GM08714 (cell line): ENCODE data around the gene FRMD4B.

Source experiments
- H3K4me3 ChIP-seq: fragments of 200-500 bp; sonication (Bioruptor generic); 2 replicates; pipeline ENCODE4 v1.5.1; 2014; ENCODE audit warnings: mild to moderate bottlenecking, low read length, inconsistent platforms
- ZNF274 ChIP-seq: IDR thresholded peaks from 2 replicates; pipeline ENCODE4 v1.6.1; 2012; ENCODE audit warnings: mild to moderate bottlenecking, low read depth, low read length

FRMD4B gene

DNA sequence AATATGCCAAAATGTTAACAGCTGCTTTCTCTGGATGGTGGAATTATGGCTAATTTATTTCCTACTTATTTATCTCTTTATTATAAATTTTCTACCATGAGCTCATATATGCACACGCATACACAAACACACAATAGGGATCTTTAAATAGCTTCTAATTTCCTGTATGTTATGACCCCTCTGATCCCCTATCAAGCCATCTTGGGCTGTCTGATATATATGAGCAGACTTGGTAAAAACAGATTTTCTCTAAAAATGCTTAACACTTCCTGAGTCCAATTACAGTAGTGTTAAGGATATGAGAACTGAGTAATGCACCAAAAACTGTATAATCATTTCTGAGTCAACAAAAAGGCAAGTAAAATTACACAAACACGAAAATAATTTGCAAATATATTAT, 211.4 kb downstream of the FRMD4B start:
- no peak for TF ChIP-seq ZNF274
- no peak overlapping the region for H3K4me3 ChIP-seq

DNA sequence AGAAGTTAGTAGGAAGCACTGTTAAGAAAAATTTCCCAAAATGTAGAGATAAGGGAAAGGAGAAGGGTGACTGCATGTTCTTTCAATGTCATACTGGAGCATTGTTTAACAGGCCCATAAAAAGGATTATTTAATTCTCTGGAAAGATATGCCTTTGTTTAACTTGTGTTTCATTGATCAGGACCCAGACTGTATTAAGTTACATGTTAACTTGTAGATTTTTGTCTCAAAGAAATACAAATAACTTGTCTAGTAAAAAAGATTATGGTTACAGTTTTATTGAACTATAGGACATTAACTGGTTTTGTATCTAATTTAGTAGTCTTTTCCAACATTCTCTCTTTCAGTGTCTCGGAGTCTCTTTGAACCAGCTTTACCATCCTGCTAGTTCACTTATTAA, 213.8 kb downstream of the FRMD4B start:
- H3K4me3 ChIP-seq: no peak overlapping the region
- TF ChIP-seq ZNF274: no peak

DNA sequence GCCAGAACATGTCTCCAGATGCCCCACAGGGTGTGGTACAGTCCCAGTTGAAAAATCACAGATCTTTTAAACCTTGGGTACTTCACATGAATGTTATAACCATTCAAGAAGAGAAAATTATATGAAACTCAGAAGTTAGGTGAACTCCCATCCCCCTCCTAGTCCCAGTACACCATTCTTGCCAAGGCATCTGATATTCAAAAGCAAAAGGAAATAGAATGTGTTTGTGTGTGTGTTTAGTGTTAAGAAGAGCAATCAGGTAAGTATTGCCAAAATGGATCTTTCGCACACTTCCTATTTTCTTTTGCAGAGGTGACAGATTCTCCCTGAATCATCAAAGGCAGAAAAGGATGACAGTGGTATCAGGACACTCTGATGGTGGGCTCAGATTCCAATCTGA, 219.4 kb downstream of the FRMD4B start:
- H3K4me3 ChIP-seq: no peak overlapping the region
- no peak for TF ChIP-seq ZNF274

DNA sequence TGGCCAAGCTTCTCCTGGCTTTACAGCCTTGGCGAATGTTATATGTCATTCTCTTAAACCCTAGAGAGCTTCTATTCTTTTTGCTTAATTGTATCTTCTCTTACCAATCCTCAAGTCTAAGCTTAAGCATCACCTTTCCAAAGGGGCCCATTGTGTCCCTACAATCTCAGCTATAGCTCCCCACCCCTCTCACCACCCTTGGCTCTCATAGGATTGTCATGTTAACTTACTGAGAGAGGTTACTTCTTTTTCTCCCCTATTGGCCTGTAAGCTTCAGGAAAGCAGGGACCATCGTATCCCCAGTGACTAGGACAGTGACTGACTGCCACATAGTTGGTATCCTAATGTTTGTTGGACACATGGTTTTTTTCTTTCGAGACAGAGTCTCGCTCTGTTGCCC, 220.1 kb downstream of the FRMD4B start:
- no peak for TF ChIP-seq ZNF274
- no peak overlapping the region for H3K4me3 ChIP-seq

DNA sequence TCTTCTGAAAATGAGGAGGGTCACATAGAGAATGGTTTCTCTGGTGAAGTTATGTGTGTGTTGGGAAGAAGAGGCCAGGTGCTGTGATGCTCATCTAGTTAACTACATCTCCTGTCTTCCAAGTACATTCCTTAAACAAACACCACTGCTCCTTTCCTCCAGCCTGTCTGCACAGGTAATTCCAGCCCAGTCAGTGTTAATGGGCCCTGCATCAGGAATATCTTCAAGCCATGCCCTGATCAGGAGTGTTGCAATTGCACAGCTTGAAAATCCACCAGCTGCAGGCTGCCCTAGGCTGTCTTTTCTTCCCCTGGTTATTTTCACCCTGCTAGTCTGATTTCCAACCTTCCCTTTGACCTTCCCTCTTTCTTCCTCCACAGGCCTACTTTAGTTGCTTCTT, 221.6 kb downstream of the FRMD4B start:
- no peak overlapping the region for H3K4me3 ChIP-seq
- TF ChIP-seq ZNF274: no peak

DNA sequence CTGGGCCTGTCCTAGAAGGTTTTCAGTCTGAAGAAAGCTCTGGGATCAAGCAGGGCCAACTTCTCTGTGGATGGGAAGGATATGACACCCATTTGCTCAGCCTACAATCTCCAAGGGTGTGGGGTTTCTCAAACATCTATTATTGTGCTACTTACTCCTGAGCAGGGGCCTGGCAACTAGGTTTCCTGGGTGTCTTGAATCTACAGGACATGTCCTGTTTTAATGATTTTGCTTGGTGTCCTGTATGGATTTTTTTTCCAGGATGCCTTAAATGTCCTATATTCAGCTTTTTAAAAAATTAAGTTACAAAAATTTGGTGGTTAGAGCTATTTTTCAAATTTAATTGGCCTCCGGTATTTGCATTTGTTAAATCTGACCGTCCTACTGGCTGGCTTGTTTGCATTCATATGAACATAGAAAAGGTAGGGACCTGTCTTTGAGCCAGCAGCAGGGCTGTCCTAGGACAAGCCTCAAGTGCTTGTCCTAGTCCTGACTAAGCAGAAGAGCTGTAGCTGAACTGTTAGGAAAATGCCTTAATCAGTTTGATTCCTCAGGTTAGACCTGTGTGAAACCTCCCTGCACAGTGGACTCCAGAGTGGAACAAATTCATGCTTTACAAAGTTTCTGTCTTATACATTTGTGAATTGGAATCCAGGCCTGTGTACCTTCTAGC, 223.4 kb downstream of the FRMD4B start:
- no peak for TF ChIP-seq ZNF274
- H3K4me3 ChIP-seq: no peak overlapping the region

DNA sequence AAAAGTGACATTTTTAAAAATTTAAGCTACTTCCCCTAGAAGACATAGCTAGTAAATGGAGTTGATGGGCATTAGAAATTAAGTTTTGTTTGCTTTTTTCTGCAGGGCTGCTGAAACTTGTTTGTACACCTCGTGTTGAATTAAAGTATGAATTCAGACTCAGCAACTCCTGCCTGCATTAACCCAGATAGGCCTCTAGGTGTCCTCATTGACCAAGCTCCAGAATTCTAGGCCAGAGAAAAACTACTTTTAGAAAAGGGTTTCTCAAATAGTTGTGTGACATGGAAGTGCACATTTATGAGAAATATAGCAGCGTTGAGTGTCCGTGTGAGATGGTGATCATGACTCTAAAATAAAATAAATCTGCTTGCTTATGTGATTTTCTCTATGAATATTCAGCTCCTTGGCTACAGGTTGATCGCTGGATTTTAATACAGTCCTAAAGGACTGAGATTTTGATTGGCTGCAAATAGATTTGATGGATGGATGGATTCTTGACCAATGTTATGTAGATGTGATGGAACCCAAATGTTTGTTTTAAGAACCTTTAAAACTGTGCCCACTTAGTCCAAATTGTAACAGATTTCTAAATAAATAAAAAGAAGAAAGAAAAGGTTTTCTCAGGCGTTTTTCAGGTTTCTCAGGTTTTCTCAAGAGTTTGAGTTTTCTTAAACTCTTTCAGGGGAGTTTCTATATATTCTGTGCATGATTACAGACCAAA, 224.1 kb downstream of the FRMD4B start:
- H3K4me3 ChIP-seq: no peak overlapping the region
- no peak for TF ChIP-seq ZNF274

DNA sequence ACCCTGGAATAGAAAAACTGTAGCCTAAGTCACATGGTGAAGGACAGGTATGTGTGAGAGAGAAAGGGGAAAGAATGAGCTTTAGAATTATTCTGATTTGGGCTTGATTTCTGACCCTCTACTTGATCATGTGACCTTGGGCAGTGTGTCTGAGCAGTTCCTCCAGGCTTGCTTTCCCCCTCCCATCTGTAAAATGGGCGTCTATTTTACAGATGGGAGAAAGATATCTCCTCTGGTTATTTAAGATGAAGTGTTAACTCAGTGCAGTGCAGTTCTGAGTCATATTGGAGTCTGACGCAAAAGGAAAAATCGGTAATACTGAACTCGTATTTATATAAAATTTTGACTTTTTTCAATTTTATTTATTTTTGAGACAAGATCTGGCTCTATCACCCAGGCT, 225.4 kb downstream of the FRMD4B start:
- no peak for TF ChIP-seq ZNF274
- no peak overlapping the region for H3K4me3 ChIP-seq

DNA sequence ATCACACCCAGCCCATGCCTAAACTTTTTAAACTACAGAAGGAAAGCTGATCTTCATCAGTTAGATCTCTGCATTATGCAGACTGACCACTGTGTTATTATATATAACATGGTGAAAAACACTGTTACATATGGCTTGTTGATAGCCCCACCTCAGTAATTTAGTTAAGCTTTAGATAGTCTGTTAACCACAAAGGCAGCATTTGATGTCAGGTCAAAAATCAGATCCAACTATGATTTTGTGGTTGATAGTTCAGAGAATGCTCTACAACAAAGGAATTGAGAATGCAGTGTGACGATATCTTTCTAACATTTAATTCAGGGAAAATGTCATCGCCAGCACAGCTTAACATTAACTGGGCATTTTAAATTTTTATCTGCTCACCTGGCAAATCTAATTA, 225.8 kb downstream of the FRMD4B start:
- H3K4me3 ChIP-seq: no peak overlapping the region
- no peak for TF ChIP-seq ZNF274

DNA sequence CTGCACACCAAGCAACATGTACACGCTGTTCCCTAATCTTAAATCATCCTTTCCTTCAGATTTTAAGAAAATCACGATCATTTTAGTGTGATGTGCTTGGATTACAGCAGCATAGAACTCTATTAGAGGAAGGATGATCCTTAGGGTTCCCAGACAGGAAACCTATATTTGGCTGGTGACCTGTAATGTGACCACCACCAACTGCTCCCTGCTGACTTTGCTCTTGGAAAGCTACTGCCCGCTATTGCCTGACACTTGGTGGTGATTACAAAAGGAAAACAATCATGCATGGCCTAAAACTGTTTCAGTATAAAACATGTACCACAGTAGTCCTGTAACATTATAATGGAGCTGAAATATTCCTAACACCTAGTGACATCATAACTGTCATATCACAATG, 236.3 kb downstream of the FRMD4B start:
- no peak for TF ChIP-seq ZNF274
- H3K4me3 ChIP-seq: no peak overlapping the region

DNA sequence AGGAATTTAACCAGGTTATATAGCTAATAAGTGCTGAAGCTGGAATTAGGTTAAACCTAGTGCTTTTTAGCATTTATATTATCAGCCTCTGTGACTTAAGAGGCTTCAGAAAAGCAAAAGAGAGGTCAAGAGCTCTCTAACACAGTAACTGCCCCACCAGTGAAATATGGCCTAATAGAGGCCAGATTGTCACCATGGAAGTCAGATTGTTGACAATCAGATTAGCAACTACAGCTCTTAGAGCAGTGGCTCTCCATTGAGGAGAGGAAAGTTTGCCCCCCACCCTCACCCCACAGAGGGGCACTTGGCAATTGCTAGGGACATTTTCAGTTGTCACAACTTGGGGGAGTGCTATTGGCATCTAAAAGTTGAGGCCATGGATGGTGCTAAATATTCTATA, 240.2 kb downstream of the FRMD4B start:
- no peak for TF ChIP-seq ZNF274
- no peak overlapping the region for H3K4me3 ChIP-seq

DNA sequence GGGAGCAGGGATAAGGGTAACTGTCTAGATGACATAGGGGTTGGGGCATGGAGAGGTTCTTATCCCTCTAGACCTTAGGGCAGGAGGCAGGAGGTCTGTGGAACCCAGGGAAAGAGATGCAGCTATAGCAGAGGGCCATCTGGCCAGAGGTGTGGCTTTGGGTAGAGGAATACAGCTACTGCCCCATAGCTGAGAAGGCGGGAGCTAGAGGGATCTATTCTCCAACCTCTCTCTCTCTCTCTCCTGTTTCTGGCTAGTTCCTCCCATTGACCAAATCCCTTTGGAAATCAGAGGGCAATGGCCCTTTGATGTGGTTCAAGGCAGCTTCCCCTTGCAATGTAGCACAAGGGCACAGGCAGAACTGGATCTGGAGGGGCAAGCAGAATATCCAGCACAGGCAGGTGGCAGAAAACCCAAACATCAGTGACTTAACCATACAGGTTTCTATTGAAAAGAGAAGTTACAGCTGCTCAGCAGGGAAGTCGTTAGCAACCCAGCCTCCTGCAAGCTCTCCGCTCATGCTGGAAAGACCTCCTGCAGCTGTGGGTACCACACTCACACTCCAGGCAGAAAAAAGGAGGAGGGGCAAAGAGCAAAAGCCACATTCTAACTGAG, 241.2 kb downstream of the FRMD4B start:
- H3K4me3 ChIP-seq: no peak overlapping the region
- no peak for TF ChIP-seq ZNF274

DNA sequence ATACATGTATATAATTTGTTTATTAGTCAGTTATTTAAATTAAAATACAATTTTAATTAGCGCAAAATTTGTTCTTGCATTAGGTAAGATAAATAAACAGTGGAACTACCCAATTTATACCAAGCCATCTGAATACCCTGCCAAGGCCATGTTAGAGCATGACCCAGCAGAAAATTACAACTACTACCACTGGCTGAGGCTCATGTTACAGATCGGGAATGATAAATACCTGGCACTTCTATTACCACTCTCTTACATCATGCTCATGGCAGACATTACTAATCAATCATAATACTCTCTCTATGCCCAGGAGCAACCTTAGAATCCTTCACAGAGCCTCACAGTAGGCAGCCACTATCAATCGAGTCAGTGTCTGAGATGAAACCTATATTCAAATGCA, 242.3 kb downstream of the FRMD4B start:
- TF ChIP-seq ZNF274: no peak
- H3K4me3 ChIP-seq: no peak overlapping the region

DNA sequence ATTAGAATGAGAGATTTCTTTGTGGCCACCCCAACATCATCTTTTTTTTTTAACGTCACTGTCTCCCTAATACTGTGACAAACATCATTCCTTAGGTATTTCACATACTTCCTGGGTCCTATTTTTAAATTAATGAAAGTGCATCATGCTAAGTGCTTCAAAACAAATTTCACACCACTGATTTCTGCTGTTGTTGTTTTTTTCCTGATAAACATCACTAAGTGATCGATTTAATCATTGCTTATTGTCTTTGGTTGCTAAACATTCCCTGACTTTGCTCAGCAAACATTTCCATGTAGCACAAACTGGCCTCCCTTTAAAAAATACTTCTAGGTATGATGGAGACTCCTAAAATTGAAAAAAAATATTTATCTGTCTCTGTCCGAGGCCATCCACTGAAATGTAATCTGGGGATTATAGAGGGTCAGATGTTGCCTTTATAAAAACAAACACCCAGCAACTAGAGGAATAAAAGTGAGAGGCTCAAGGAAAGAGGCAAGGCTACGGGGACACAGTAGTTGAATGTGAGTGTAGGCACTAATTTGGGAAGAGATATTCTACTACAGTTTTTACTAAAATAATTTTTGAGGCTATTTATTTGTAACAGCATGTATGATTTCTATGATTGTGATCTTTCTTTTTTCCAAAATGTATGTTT, 243.0 kb downstream of the FRMD4B start:
- TF ChIP-seq ZNF274: no peak
- no peak overlapping the region for H3K4me3 ChIP-seq

DNA sequence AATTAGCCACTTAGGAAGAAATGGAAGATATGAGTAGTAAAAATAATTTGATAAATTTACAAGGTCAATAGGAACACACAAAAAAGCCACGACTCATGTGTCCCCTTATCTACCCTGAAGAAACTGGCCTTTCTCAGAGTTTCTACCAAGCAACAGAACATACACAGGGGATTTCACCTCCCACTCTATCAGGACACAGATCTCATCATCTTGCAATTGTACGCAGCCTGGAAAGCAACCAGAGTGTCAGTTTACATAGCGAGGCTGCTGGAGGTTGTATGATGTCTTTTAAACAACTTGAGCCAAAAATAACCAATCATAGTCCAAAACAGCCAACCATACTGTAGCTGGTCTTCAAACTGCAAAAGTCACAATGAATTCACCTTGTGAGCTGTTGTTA, 243.8 kb downstream of the FRMD4B start:
- no peak for TF ChIP-seq ZNF274
- H3K4me3 ChIP-seq: no peak overlapping the region

DNA sequence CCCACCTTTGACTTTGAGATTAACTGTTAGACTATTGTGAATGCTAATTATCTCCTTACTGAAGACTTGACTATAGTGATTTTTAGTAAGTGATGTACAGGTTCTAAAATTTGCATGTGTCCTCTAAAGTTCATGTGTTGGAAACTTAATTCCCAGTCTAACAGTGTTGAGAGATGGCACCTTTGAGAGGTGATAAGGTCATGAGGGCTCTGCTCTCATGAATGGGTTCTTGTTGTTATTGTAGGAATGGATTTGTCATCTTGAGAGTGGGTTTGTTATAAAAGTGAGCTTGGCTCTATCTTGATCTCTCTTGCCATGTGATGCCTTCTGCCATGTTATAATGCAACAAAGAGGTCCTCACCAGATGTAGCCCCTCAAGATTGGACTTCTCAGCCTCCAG, 244.6 kb downstream of the FRMD4B start:
- TF ChIP-seq ZNF274: no peak

More for the DNA sequence above, 244.6 kb downstream of the FRMD4B start:
- H3K4me3 ChIP-seq: no peak overlapping the region
